GM18907 (cell line): ENCODE results near the gene PI4KA.

Experiments
- ATAC-seq: cut with Tn5 transposase; IDR thresholded peaks from one replicate; pipeline ENCODE4 v1.9.1; 2021; ENCODE audit warnings: mild to moderate bottlenecking, moderate library complexity; ENCODE audit not compliant: unreplicated experiment

PI4KA gene

DNA sequence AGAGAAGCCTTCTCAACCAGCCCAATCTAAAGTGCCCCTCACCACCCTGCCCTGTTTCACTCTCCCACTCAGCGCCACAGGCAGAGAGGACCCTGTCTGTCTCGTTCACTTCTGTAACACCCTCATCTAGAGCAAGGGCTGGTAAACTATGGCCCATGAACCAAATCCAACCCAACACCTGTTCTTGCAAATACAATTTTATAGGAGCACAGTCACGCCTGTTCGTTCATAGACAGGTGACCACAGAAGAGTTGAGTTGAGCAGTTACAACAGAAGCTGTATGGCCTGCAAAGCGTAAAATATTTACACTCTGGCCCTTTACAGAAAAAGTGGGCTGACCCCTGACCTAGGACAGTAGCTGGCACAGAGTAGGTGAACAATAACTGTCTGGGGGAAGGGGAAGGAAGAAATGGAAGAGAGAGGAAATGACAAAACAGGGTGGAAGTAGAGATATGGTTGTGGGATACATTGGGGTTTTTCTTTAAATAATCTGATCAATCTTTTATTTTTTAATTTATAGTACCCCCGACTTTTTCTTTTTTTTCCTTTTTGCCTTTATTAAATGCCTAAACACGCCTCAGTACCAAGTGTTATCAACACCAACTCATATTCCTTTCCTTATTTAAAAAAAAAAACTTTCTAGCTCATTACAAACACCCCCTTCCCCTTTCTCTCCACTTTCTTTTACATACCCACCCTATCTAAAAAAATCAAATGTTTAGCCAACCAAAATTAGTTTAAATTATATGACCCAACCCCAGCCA lies 63.8 kb downstream of the PI4KA start:
- ATAC-seq: no peak

GRCh38 chr22:20793748-20794649 lies 64.6 kb downstream of the PI4KA start:
- ATAC-seq: no peak

GRCh38 chr22:20792966-20793728 lies 65.5 kb downstream of the PI4KA start:
- no peak for ATAC-seq

GRCh38 chr22:20792221-20792965 lies 66.2 kb downstream of the PI4KA start:
- ATAC-seq: no peak

DNA sequence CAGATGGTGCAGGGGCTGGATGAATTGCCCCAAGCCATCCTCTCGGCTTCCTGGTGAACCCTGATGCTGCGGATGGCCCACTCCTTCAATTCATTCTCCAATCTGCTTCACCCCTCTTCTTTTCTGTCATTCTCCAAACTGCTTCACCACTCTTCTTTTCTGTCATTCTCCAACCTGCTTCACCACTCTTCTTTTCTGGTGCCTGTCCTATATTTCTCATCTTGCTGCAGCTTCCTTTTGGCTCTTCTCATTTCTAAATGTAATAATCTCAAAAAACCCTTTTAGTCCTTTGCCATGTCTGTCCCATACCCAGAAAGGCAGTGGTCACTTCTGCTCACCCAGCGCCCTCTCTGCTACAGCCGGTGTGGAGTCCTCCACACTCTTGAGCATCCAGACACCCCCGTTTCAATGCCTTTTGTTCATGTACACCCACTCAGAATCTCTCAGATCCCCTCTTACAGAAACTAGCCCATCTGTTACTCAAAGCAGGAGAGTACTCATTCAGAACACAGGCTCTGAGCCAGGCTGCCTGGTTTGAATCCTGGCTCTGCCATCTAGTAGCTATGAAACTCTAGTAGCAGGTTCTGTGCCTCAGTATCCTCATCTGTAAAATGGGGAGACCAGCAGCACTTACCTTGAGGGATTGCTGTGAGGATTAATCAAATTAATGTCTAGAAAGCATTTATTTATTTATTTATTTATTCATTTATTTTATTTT lies 69.8 kb downstream of the PI4KA start:
- no peak for ATAC-seq

DNA sequence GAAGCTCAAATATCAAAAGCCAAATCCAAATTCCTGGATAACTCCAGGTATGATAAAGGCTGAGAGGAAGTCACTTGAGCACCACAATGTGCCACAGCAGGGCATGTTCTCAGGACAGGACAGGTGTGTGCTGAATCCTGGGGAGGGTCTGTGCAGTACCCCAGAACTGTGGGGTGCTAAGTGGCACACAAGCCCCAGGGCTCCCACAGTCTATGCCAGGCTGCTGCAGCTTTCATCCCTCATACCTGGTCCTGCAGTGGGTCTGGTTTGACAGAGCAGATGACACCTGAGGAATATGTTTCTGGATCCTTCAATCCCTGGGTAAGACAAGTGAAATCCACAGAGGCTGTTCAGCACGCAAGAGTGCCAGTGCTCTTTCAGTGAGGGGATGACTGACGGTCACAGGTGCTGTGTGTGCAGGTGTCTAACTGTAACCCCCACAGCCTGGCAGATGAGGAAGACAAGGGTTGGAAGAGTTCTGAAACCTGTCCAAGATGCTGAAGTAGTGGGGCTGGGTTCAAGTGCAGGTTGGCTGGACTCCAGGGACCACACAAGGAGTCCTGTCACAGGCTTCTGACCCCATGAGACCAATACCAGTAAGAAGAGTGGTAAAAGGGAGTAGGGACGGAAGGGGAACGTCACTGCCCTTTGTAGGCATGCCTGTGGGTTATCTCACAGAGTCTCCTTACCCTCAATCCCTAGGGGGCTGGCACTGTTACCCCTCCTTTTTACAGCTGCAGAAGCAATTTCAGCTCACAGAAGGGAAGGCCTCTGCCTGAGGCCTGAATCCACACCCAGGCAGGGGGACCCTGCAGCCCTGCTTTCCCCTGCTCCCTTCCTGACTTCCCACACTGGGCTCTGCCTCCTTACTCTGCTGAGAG lies 70.6 kb downstream of the PI4KA start:
- no peak for ATAC-seq

DNA sequence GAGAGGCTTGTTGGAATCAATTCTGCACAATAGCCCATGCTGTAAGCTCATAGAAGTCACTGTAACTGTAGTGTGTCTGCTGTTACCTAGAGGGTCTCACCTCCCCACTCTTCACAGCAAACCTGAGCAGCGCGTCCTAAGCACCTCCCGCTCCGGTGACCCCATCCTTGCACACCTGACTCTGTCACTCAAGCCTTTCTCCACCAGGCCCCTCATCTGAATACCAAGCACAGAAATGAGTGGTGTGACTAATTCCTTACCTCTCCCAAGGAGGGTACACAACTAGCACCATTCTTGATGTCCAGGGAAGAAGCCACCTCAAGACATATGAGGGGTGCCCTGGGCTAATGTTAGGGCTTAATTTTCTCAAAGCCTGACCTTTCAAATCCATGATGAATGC lies 71.4 kb downstream of the PI4KA start:
- no peak for ATAC-seq

- no peak for ATAC-seq
These were observed 72.1 kb downstream of the PI4KA start for GRCh38 chr22:20786536-20786979.

DNA sequence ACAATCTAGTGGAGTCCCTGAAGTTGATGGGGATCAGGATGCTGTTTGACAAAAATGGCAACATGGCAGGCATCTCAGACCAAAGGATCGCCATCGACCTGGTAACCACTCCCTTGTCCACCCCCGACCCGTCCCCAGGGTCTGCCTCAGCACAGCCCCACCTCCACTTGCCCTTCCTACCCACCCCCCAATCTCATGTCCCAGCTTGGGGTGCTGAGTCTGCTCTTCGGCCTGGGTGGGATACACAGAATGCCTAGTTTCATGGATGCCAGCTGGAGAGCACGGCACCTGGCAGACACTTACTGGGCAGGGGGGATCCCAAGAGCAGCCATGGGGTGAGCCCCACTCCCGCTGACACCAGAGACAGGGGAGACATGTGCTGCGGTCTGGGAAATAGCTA lies 72.6 kb downstream of the PI4KA start:
- ATAC-seq: no peak

DNA sequence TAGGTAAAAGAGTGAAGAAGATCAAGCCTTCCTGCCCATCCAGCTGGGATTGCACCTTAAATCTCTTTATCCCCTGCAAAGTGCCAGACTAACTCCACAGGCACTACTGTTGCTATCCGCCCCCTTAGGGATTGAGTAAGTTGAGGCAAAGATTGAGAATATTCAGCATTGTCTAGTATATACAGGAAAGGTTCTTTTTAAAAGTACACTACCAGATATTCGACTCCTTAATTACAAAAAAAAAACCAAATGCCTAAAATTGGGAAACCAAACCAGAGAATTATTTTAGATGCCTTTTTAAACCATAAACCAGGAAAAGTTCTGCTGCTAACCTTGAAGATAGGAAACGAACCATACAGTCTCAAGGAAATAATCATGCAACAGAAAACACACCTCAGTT lies 73.2 kb downstream of the PI4KA start:
- no peak for ATAC-seq

DNA sequence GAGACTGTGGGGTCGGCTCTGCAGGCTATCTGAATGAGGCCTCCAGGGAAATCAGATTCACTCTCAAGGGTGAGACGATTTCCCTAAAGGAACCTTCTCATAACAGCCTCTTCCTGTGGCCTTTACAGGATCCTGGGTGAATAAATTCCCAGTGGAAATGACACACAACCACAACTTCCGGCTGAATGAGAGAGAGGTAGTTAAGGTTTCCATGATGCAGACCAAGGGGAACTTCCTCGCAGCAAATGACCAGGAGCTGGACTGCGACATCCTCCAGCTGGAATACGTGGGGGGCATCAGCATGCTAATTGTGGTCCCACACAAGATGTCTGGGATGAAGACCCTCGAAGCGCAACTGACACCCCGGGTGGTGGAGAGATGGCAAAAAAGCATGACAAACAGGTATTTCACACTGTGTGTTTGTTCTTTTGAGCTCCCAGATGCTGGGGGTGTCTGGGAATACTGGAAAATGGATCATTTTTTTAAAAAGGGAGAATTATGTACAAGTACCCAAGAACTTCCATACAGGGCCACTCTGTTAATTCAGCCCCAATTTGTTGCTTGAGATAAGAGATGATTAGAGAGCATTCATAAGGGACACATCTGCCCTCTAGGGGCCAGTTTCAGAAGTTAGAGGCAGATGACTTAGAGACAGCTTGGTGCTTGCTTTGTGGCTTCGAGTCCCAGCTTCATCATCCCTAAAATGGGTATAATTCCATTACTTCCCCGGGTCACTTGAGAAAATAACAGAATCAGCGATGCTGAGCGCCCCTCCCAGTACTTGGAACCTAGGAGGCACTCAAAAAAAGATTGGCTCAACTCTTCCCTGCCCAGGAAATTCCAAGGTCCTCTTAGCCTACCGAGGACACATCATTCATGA lies 74.5 kb downstream of the PI4KA start:
- ATAC-seq: peak; percentile 48

DNA sequence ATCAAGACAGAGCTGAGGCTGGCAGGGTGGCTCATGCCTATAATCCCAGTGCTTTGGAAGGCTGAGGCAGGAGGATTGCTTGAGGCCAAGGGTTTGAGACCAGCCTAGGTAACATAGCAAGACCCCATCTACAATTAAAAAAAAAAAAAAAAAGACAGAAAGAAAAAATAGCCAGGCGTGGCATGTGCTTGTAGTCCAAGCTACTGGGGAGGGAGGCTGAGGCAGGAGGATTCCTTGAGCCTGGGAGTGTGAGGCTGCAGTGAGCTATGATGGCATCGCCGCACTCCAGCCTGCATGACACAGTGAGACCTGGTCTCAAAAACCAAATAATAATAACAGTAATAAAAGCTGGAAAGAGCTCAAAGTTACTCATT lies 75.3 kb downstream of the PI4KA start:
- no peak for ATAC-seq

DNA sequence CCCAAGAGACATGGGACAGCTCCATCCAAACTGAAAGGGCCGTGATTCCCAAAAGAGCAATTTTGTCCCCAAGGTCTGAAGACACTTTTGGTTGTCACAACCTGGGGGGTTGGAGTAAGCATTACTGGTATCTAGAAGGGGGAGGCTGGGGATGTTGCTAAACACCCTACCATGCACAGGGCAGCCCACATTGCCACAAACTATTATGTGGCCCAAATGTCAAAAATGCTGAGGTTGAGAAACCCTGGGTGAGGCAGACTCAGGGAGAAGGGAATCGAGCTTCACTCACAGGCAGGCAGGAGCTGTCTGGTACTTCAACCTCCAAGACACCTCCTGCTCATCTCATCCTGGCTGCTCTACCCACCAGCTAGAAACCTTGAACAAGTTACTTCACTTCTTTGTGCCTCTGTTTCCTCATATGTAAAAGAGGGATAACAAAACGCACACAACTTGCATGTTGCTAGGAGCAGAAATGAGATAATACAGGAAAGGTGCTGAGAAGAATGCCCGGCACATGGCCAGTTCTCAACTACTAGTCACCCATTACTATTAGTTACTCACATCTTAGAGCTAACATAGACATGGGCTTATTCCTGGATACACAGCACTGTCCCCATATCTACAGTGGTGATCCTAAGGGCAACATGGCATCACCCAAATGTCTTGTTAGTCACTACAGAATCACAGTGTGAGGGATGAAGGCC lies 75.9 kb downstream of the PI4KA start:
- no peak for ATAC-seq

- ATAC-seq: no peak
These were observed 76.5 kb downstream of the PI4KA start for GRCh38 chr22:20782083-20782482.

GRCh38 chr22:20781272-20781990 lies 77.2 kb downstream of the PI4KA start:
- ATAC-seq: no peak

DNA sequence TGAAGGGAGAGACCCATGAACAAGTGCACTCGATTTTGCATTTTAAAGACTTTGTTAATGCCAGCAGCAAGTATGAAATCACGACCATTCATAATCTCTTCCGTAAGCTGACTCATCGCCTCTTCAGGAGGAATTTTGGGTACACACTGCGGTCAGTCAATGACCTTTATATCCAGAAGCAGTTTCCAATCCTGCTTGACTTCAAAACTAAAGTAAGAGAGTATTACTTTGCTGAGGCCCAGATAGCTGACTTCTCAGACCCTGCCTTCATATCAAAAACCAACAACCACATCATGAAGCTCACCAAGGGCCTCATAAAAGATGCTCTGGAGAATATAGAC lies 78.8 kb downstream of the PI4KA start:
- no peak for ATAC-seq
